K562 (cell line): ENCODE data around the gene MLH1.

ENCODE experiments used
- CBFB ChIP-seq: sonication (generic); formaldehyde crosslinking; IDR thresholded peaks from 2 replicates; pipeline ENCODE4 v1.4.0; 2020; ENCODE audit warnings: mild to moderate bottlenecking, missing genetic modification reagents
- CTCF ChIP-seq, 3 experiments: IDR thresholded peaks in 2 of 3; conservative IDR thresholded peaks in 1 of 3; 2 replicates each; pipeline ENCODE4 v1.5.1; 2011 to 2012; ENCODE audit warnings: low read length in 3 of 3, mild to moderate bottlenecking in 3 of 3, control low read depth in 2 of 3, improper control_type of control experiment in 1 of 3, inconsistent platforms in 1 of 3, low read depth in 1 of 3, mixed read lengths in 1 of 3, moderate library complexity in 1 of 3; ENCODE audit not compliant: insufficient read depth in 2 of 3
- MAFK ChIP-seq: IDR thresholded peaks from 2 replicates; pipeline ENCODE4 v1.6.1; 2011; ENCODE audit warnings: low read length, improper control_type of control experiment
- PHTF2 ChIP-seq: fragments of 250-450 bp; sonication (Bioruptor Pico); IDR thresholded peaks from 2 replicates; pipeline ENCODE4 v1.5.0; 2021; ENCODE audit warnings: mild to moderate bottlenecking
- SMARCC2 ChIP-seq: fragments of 450-650 bp; IDR thresholded peaks from 2 replicates; pipeline ENCODE4 v1.6.1; 2017; ENCODE audit warnings: antibody characterized with exemption, moderate library complexity, mild to moderate bottlenecking, low read depth
- SP1 ChIP-seq: sonication (generic); formaldehyde crosslinking; IDR thresholded peaks from 2 replicates; pipeline ENCODE4 v1.8.1; 2022; ENCODE audit warnings: mild to moderate bottlenecking, missing genetic modification reagents
- SREBF2 ChIP-seq: sonication (generic); formaldehyde crosslinking; IDR thresholded peaks from 2 replicates; pipeline ENCODE4 v1.4.0; 2020; ENCODE audit warnings: mild to moderate bottlenecking, missing genetic modification reagents

DNA sequence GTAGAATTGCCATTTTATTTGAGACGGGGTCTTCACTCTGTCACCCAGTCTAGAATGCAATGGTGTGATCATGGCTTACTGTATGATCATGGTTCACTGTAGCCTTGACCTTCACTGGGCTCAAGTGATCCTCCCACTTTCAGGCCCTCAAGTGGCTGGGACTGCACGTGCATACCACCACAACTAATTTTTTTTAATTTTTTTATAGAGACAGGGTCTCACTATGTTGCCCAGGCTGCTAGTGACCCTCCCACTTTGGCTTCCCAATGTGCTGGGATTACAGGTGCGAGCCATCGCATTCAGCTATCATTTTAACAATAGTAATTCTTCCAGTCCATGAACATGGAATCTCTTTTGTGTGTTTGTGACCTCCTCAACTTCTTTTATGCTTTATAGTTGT, 12.3 kb upstream of the MLH1 start:
- TF ChIP-seq SP1 (no peak), CBFB (CRISPR knock-in tag) (no peak), SMARCC2 (no peak), MAFK (no peak), CTCF (IDR thresholded peaks at IDR 0.05 in 2 of 3, conservative IDR thresholded peaks at IDR 0.05 in 1 of 3; ENCODE audit: insufficient read depth in 2 of 3, low read depth in 1 of 3, low read length in 3 of 3) (no peak), SREBF2 (CRISPR knock-in tag) (no peak), PHTF2 (CRISPR knock-in tag) (no peak)
